GM18505 (cell line): ENCODE results near the gene TNPO3.
A peak's percentile ranks its signal among the peaks of the same experiment; 100 is the strongest.
"Not testable (repeated sequence)": the region's sequence is repeated elsewhere in the genome, so short reads cannot be mapped to it uniquely, and the experiment has no call there.

Source experiments
- ATAC-seq: cut with Tn5 transposase; IDR thresholded peaks from one replicate; pipeline ENCODE4 v1.9.1; 2021; ENCODE audit not compliant: unreplicated experiment
- POLR2A ChIP-seq: IDR thresholded peaks from 4 replicates; pipeline ENCODE4 v1.6.1; 2011; ENCODE audit warnings: borderline replicate concordance; ENCODE audit not compliant: insufficient read depth, insufficient read length; ENCODE audit errors: extremely low read depth

Gene TNPO3

GRCh38 chr7:128954830-128955802 is 99.8 kb downstream of the TNPO3 start:
- ATAC-seq, result peak; percentile 64
- TF ChIP-seq POLR2A, result no peak

DNA sequence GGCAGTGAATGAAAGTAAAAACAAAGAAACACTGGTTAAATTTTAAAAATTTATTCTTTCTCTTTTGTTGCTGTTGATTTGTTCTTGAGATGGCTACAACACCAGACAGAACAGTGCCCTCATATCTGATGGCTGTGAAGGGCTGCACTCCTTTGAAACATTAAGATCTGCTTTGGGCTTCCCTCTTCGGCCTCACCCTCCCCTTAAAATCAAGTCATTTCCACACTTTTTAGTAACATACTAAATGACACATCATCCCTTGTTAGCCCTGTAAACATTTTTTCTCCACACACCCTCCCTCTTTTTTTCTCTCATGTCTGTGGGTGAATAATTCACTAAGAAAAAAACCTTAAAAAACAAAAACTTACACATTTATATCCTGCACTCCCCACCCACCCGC is 100.8 kb downstream of the TNPO3 start:
- no peak for ATAC-seq
- no peak for TF ChIP-seq POLR2A

DNA sequence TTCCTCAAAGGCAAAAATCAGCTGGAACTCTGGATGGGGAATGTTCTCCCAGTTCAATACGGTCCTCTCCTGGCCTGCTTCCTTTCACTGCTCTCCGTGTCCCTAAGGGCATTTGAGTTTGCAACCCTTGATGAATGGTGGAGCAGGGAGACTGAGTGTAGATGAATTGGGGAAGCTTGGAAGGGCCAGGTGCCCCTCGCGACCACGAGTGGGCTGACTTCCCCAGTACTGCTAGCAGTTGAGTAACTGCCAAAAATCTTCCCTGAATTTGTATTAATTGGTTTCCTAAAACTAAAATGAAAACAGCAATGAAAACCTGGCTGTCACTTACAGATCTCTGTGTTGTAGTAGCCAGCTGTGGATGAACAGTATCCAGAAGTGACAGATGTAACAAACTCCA is 103.6 kb downstream of the TNPO3 start:
- no peak for TF ChIP-seq POLR2A
- no peak for ATAC-seq

DNA sequence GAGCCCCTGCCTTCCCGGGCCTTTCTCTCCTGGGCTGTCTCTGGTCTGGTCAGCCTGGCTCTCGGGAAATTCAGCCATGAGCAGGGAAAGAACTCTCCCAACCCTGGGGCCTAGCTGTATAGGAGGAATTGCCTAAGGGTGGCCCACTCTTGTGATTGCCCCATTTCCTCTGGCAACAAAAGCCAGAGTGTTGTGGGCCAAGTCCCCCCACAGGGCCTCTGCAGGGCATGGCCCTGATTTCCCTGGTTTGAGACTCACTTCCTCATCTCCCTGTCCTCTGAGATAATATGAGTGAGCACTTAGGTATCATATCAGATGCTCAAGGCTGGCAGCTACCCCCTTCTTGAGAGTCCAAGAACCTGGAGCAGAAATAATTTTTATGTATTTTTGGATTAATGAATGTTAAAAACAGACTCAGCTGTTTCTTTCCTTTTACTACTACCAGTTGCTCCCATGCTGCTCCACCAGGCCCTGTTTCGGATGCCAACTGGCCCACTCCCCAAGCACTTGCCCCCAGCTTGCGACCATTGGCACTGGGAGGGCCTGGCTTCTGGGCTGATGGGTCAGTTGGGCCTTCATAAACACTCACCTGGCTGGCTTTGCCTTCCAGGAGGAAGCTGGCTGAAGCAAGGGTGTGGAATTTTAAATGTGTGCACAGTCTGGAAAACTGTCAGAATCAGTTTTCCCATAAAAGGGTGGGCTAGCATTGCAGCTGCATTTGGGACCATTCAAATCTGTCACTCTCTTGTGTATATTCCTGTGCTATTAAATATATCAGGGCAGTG is 105.7 kb downstream of the TNPO3 start:
- TF ChIP-seq POLR2A, result peak; percentile 11
- no peak for ATAC-seq

- no peak for ATAC-seq
- peak; percentile 39 for TF ChIP-seq POLR2A
Observed at GRCh38 chr7:128948312-128948973, 106.5 kb downstream of the TNPO3 start.

DNA sequence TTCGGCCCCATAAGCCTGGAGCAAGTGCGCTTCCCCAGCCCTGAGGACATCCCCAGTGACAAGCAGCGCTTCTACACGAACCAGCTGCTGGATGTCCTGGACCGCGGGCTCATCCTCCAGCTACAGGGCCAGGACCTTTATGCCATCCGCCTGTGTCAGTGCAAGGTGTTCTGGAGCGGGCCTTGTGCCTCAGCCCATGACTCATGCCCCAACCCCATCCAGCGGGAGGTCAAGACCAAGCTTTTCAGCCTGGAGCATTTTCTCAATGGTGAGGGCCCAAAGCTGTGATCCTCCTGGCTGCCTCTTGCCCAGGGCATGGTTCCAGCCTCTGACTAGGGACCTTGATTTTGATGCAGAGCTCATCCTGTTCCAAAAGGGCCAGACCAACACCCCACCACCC is 107.1 kb downstream of the TNPO3 start:
- ATAC-seq, result no peak
- TF ChIP-seq POLR2A, result peak; percentile 9

DNA sequence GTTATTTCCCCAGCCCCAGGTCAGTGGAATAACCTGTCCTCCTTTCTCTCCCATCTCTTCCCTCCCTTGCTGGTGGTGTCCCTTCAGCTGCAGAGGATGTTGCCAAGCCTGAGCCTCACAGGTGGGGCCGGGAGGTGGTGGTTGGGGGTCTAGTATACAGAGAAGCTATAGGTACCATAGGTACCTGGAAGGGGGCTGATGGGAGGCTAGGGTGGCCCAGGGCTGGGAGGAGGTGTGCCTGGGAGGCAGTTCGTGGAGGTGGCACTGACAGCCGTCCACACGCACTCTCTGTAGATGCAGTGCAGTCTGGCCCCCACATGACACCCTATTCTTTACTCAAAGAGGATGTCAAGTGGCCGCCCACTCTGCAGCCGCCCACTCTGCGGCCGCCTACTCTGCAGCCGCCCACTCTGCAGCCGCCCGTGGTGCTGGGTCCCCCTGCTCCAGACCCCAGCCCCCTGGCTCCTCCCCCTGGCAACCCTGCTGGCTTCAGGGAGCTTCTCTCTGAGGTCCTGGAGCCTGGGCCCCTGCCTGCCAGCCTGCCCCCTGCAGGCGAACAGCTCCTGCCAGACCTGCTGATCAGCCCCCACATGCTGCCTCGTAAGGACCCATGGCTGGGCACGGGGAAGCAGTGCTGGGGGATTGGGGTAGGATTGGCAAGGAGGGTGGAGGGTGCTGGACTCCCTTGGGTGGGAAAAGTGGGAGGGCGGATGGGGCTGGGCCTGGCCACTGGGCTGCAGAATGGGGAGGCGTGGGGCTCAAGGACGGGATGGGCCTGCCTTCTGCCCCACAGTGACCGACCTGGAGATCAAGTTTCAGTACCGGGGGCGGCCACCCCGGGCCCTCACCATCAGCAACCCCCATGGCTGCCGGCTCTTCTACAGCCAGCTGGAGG is 107.7 kb downstream of the TNPO3 start:
- no peak for TF ChIP-seq POLR2A
- ATAC-seq, result no peak

DNA sequence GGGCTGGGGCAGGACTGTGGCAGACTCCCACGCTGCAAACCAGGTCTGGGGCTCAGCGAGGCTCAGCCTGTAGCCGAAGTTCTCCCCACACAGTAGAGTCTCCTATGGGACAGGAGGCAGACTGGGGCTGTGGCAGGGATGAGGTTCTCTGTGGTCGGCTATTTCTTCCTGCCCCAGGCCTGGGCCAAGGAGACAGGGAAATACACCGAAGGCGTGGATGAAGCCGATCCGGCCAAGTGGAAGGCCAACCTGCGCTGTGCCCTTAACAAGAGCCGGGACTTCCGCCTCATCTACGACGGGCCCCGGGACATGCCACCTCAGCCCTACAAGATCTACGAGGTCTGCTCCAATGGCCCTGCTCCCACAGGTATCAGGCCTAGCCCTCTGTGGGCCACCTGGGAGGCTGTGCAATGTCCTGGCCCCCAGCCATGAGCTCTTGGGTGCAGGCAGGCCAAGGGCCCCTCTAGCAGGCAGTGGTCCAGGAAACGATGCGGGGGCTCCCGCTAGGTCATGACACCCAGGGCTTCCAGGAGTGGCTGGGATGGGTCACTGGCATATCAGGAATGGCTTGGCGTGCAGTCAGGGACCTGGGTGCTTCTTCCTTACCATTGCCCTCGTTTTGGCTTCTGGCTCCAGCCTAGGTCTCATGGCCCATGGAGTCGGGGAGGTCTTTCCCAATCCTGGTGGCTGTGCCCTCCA is 109.1 kb downstream of the TNPO3 start:
- peak; percentile 16 for TF ChIP-seq POLR2A
- ATAC-seq, result no peak

GRCh38 chr7:128944487-128945236 is 110.2 kb downstream of the TNPO3 start:
- no peak for TF ChIP-seq POLR2A
- ATAC-seq, result no peak

GRCh38 chr7:128943251-128943650 is 111.7 kb downstream of the TNPO3 start:
- ATAC-seq, result not testable (repeated sequence)

DNA sequence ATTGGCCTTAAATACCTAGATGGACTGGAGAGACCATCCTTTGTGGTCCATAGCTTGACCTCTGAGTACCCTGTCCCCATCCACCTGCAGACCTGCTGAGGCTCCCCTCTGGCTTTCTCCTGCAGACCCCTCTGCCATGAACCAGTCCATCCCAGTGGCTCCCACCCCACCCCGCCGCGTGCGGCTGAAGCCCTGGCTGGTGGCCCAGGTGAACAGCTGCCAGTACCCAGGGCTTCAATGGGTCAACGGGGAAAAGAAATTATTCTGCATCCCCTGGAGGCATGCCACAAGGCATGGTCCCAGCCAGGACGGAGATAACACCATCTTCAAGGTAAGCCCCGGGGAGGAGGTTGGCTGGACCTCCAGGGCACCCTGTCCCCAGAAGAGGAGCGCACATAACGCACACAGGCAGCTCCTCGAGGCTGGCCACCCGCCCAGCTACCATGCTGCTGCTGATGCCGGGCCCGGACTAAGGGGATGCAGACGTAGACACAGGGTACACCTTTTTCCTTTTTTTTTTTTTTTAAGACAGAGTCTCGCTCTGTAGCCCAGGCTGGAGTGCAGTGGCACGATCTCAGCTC is 112.9 kb downstream of the TNPO3 start:
- TF ChIP-seq POLR2A, result no peak
- no peak for ATAC-seq
